Spleen (tissue), 11 donors: ENCODE measurements around the gene HIP1. TPM values are rescaled to one million over a fixed set of nuclear protein-coding genes. Genes with fewer than 3 reads are reported as not detected.
"Not testable (repeated sequence)": the region's sequence is repeated elsewhere in the genome, so short reads cannot be mapped to it uniquely, and the experiment has no call there.

ENCODE experiments used
- DNase-seq: peaks from one replicate; pipeline ENCODE4 v3.0.0-alpha.2; 2020
- H3K27ac ChIP-seq, 8 donors: fragments of 200-600 bp; sonication (generic) in 7 of 8; 1 replicate in 4 of 8; 2 replicates in 4 of 8; pipeline versions ENCODE4 v1.5.0 to v1.8.0; 2016 to 2021; ENCODE audit warnings: inconsistent platforms in 4 of 8, mild to moderate bottlenecking in 4 of 8, moderate library complexity in 1 of 8
- H3K27me3 ChIP-seq, 7 donors: fragments of 200-600 bp; sonication (generic) in 6 of 7; replicated peaks in 1 of 7; 1 replicate in 4 of 7; 2 replicates in 3 of 7; pipeline versions ENCODE4 v1.5.0 to v1.8.0; 2016 to 2021; ENCODE audit warnings: inconsistent platforms in 3 of 7, mild to moderate bottlenecking in 1 of 7
- H3K36me3 ChIP-seq, 6 donors: fragments of 200-600 bp; sonication (generic) in 5 of 6; 1 replicate in 4 of 6; 2 replicates in 2 of 6; pipeline versions ENCODE4 v1.5.0 to v1.8.0; 2016 to 2021; ENCODE audit warnings: inconsistent platforms in 2 of 6
- H3K4me1 ChIP-seq, 6 donors: fragments of 200-600 bp; sonication (generic) in 5 of 6; 1 replicate in 3 of 6; 2 replicates in 3 of 6; pipeline versions ENCODE4 v1.5.0 to v1.8.0; 2016 to 2021; ENCODE audit warnings: inconsistent platforms in 3 of 6
- H3K4me3 ChIP-seq, 8 donors: fragments of 200-600 bp; sonication (generic) in 7 of 8; 1 replicate in 4 of 8; 2 replicates in 4 of 8; pipeline versions ENCODE4 v1.5.0 to v1.8.0; 2016 to 2021; ENCODE audit warnings: inconsistent platforms in 4 of 8, mild to moderate bottlenecking in 4 of 8, moderate library complexity in 2 of 8
- H3K9me3 ChIP-seq, 8 donors: fragments of 200-600 bp; sonication (generic) in 7 of 8; 1 replicate in 4 of 8; 2 replicates in 4 of 8; pipeline versions ENCODE4 v1.5.0 to v1.8.0; 2016 to 2021; ENCODE audit warnings: inconsistent platforms in 4 of 8
- POLR2A ChIP-seq, 3 donors: fragments of 450-650 bp; IDR thresholded peaks; one replicate each; pipeline ENCODE4 v1.5.1; 2017; ENCODE audit warnings: antibody characterized with exemption in 3 of 3, mild to moderate bottlenecking in 1 of 3
- POLR2AphosphoS5 ChIP-seq, 3 donors: sonication (generic); formaldehyde crosslinking; IDR thresholded peaks; one replicate each; pipeline ENCODE4 v1.5.1; 2017; ENCODE audit warnings: antibody characterized with exemption in 3 of 3
- WGBS, 5 donors: extraction: QIAGEN DNeasy Blood & Tissue Kit in 3 of 5; methylation state at CpG; one replicate each; pipeline versions ENCODE4 v1.1.5 to v1.1.7; 2013 to 2018; 5-methylcytosine and 5-hydroxymethylcytosine counted together
- intact Hi-C: fragments of 100-400 bp; cut with DNase I; formaldehyde crosslinking; loops from one replicate; pipeline ENCODE4 v1.15.0; 2023; ENCODE audit warnings: low total_unique reads
- polyA plus RNA-seq, 3 donors: library from polyadenylated mRNA; stranded (reverse); fragments of 200-250 nt; gene quantifications; one replicate each; pipeline ENCODE4 v1.2.1, GENCODE V29; 2013
- total RNA-seq, 7 donors: library from RNA; depleted of rRNA in 3 of 7; stranded (reverse); fragments of >200 nt in 3 of 7; fragmentation: NEBNext Ultra II Directional in 4 of 7; extraction: Animal tissue kit (Norgen Biotek cat#: 25700) in 4 of 7; gene quantifications; one replicate each; pipeline versions ENCODE4 v1.1.0 to v1.2.1, GENCODE V29; 2016 to 2021
- TF ChIP-seq, protein P1 (sequence below), 11 experiments: fragments of 200-600 bp in 7 of 11; fragments of 450-650 bp in 4 of 11; sonication (generic) in 4 of 11; IDR thresholded peaks in 8 of 11; conservative IDR thresholded peaks in 3 of 11; 1 replicate in 7 of 11; 2 replicates in 4 of 11; pipeline versions ENCODE4 v1.4.0 to v1.8.0; 2016 to 2021; ENCODE audit warnings: antibody characterized with exemption in 11 of 11, inconsistent platforms in 4 of 11, mild to moderate bottlenecking in 1 of 11
- donor health status: healthy with polysubstance abuse.
- donor health status: DM: no; HTN: no; CAD: no; lungs with moderate emphysema.
- donor health status: DM: no; HTN: no; CAD: no.
- donor health status: Bipolar disorder and iron deficiency.
- donor health status: healthy.
- donor health status: DM: no; HTN: no; CAD: no.
- donor health status: DM: yes; HTN: yes; CAD: no.

Gene HIP1
- total and polyA plus RNA-seq, 10 donors, result 3.4 to 52.6 (median 35.1) TPM

DNA sequence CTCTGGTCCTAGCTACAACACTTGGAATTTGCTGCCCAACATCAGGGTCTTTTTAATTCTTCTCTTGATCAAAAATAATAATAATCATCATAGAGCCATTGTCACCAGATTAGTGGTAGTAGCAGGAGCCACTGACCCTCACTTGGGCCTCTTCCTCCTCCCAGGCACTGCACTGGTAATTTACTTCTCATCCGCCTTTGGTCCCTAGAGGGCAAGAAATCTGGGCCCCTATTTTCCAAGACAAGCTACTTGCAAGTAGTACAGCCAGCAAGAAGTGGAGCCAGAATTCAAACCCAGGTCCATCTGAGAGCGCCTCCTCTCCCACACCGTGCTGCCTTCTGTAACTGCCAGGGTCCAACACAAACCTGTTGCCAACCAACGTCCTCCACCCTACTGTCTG lies 125.4 kb downstream of the HIP1 start:
- Histone ChIP-seq H3K9me3 (no peaks in the 10 kb centered on the region), H3K4me1 (peaks cover 17 to 99% (median 49%) of the 10 kb centered on the region in 6 donors), H3K27ac (peak overlapping the region in 3 of 8 donors; percentile 67 to 89 (median 88)), H3K36me3 (no peaks in the 10 kb centered on the region), H3K27me3 (no peaks in the 10 kb centered on the region), H3K4me3 (no peak overlapping the region)
- TF ChIP-seq, protein P1, sequence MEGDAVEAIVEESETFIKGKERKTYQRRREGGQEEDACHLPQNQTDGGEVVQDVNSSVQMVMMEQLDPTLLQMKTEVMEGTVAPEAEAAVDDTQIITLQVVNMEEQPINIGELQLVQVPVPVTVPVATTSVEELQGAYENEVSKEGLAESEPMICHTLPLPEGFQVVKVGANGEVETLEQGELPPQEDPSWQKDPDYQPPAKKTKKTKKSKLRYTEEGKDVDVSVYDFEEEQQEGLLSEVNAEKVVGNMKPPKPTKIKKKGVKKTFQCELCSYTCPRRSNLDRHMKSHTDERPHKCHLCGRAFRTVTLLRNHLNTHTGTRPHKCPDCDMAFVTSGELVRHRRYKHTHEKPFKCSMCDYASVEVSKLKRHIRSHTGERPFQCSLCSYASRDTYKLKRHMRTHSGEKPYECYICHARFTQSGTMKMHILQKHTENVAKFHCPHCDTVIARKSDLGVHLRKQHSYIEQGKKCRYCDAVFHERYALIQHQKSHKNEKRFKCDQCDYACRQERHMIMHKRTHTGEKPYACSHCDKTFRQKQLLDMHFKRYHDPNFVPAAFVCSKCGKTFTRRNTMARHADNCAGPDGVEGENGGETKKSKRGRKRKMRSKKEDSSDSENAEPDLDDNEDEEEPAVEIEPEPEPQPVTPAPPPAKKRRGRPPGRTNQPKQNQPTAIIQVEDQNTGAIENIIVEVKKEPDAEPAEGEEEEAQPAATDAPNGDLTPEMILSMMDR (IDR thresholded peaks at IDR 0.05 in 8 of 11, conservative IDR thresholded peaks at IDR 0.05 in 3 of 11), result no peak
- TF ChIP-seq POLR2A (IDR thresholded peaks at IDR 0.05) (no peak), POLR2AphosphoS5 (IDR thresholded peaks at IDR 0.05) (no peak)
- no peak for DNase-seq
- intact Hi-C loops, result no loop called here
- WGBS, 5 donors, result 73 to 86% (median 85%) methylated on average over 4 of the region's 4 CpGs

DNA sequence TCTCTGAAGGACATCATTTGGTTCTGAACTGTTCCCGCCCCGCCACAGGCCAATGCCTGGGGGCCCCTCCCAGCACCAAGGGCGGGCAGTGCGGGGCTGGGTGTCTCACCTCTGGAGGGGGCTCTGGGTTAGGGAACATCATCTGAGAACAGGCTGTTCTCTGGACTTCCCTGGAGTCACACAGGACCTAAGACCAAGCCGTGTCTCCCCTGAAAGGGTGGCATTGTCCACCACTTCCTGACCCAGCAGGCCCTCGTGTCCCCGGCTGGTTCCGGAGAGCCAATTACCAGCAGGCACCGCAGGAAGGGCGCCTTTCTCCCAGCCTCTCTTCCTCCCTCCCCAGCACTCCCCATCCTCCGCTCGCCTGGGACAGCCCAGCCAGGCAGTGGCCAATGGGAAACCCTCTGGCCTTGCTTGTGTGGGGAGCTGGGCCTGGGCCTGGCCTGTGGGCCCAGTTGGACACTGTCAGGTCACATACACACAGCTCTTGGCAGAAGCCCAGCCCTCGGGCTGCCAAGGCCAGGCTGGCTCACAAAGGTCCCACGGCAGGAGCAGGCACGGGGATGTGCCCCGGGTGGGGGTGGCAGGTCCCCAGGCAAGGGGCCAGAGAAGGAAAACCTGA lies 127.1 kb downstream of the HIP1 start:
- peak; percentile 92 for DNase-seq
- WGBS, 5 donors, result 60 to 76% (median 67%) methylated on average over 15 to 16 of the region's 16 CpGs
- Histone ChIP-seq H3K9me3 (no peaks in the 10 kb centered on the region), H3K27me3 (no peaks in the 10 kb centered on the region), H3K4me3 (peak overlapping the region in 2 of 8 donors; percentile 9 to 38), H3K27ac (peak overlapping the region; percentile 4 to 82 (median 72)), H3K4me1 (peaks cover 4 to 86% (median 32%) of the 10 kb centered on the region in 6 donors), H3K36me3 (no peaks in the 10 kb centered on the region)
- TF ChIP-seq, protein P1 (IDR thresholded peaks at IDR 0.05 in 8 of 11, conservative IDR thresholded peaks at IDR 0.05 in 3 of 11), result peak in 2 of 11 experiments; percentile 10 to 26
- TF ChIP-seq POLR2AphosphoS5 (IDR thresholded peaks at IDR 0.05) (peak; percentile 75 to 87 (median 87)), POLR2A (IDR thresholded peaks at IDR 0.05) (no peak)
- intact Hi-C loops, result no loop called here

DNA sequence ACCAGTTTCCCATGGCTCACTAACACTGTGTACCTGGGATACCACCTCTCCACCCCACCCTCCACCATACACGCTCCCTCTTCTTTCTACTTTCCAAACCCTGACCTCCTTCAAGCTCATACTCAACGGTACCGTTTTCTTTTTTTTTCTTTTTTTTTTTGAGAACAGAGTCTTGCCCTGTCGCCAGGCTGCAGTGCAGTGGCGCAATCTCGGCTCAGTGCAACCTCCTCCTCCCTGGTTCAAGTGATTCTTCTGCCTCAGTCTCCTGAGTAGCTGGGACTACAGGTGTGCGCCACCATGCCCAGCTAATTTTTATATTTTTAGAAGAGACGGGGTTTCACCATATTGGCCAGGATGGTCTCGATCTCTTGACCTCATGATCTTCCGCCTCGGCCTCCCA lies 129.3 kb downstream of the HIP1 start:
- H3K9me3 ChIP-seq, H3K36me3 ChIP-seq, H3K27me3 ChIP-seq, DNase-seq, H3K4me3 ChIP-seq, intact Hi-C loops: not testable (repeated sequence)
- 74 to 90% (median 85%) methylated on average over 11 of the region's 11 CpGs for WGBS, 5 donors
- Histone ChIP-seq H3K27ac (peak overlapping the region in 2 of 8 donors; percentile 8 to 29), H3K4me1 (peaks cover 4 to 84% (median 31%) of the 10 kb centered on the region in 6 donors)

DNA sequence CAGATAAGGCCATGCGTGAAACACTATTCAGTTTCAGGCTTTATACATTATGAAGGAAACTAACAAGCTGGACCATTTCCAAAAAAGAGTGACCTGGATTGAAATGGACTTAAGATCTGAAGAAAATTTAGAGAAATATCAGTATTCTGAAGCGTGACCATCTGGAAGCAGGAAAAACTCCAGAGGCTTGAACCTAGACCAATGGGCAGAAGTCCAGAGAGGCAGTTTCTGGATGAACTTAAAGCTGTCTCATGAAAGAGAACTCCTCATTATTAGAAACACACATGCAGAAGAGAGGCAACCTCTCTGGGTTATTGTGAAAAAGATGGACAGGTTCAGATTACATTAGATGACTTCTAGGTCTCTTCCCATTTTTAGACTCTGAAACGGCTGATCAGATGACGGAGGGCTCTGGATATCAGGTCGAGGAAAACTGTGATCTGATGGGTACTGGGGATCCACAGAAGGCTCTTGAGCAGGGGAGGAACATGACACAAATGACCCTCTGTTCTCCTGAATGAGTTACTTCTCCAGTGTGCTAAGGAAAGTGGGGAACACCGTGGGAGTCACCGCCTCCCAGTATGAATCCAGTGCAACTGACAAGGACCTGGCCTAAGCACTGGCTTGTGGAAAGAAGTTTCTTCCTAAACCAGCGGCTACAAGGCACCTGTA lies 130.2 kb downstream of the HIP1 start:
- no peak for TF ChIP-seq POLR2A (IDR thresholded peaks at IDR 0.05)
- no peak for TF ChIP-seq POLR2AphosphoS5 (IDR thresholded peaks at IDR 0.05)
- TF ChIP-seq, protein P1 (IDR thresholded peaks at IDR 0.05 in 8 of 11, conservative IDR thresholded peaks at IDR 0.05 in 3 of 11), result no peak
- intact Hi-C loops, result no loop called here
- Histone ChIP-seq H3K27ac (peak overlapping the region in 2 of 8 donors; percentile 8 to 29), H3K27me3 (no peaks in the 10 kb centered on the region), H3K36me3 (peaks cover 0 to 2% (median 0%) of the 10 kb centered on the region in 6 donors), H3K4me1 (peaks cover 4 to 84% (median 36%) of the 10 kb centered on the region in 6 donors), H3K4me3 (no peak overlapping the region), H3K9me3 (no peaks in the 10 kb centered on the region)
- no peak for DNase-seq
- WGBS, 5 donors, result 77 to 89% (median 81%) methylated on average over 8 of the region's 8 CpGs
